Measurements from ENCODE around the gene MAP4. TPM values are rescaled to one million over a fixed set of nuclear protein-coding genes. Genes with fewer than 3 reads are reported as not detected.

MAP4 gene
- total and polyA plus RNA-seq, 2 donors (not counting 3 experiments of a cell fraction or from before 2014, with no cell fraction given) = 121 to 290 TPM

GRCh38 chr3:47865192-47865591 is 151.0 kb downstream of the MAP4 start:
- H3K79me2 ChIP-seq (ENCODE audit: control insufficient read depth, insufficient read depth, low read length) = no peaks in the 10 kb centered on the region
- H3K27ac ChIP-seq (ENCODE audit: insufficient read depth, low read depth, low read length) = no peak overlapping the region
- no TSS peak for BruUV-seq (replicated peaks)
- DNase-seq (ENCODE audit: low read depth, low spot score) = no peak
- intact Hi-C loops (cut with micrococcal nuclease) = no loop called here
- POLR2A ChIA-PET = no interaction called here
- TF ChIP-seq GATA2 (IDR thresholded peaks at IDR 0.05; ENCODE audit: insufficient read depth, insufficient read length, low read depth, low read length) (no peak), JUN (IDR thresholded peaks at IDR 0.05; ENCODE audit: borderline replicate concordance, insufficient read depth, insufficient read length, low read depth) (no peak), FOS (IDR thresholded peaks at IDR 0.05; ENCODE audit: borderline replicate concordance, insufficient read depth, low read length) (no peak), POLR2A (IDR thresholded peaks at IDR 0.05; ENCODE audit: low read depth, low read length) (no peak)
- H3K27me3 ChIP-seq (ENCODE audit: control insufficient read depth in 2 of 2, insufficient read depth in 2 of 2, low read length in 2 of 2) = no peaks in the 10 kb centered on the region
- no peaks in the 10 kb centered on the region for H3K9me1 ChIP-seq (replicated peaks; ENCODE audit: control insufficient read depth, extremely low read depth, insufficient read depth, low read length)
- no peak overlapping the region for H3K9ac ChIP-seq (replicated peaks; ENCODE audit: extremely low read depth, insufficient read depth, low read length)
- peaks cover 13 to 38% of the 10 kb centered on the region in 2 experiments for H3K36me3 ChIP-seq (ENCODE audit: control insufficient read depth in 2 of 2, extremely low read depth in 1 of 2, insufficient read depth in 2 of 2, low read length in 2 of 2)
- peak; percentile 12 for FAIRE-seq
- no peak overlapping the region for H3K4me2 ChIP-seq (ENCODE audit: insufficient read depth, low read length)
- no peaks in the 10 kb centered on the region for H3K4me1 ChIP-seq (ENCODE audit: control insufficient read depth, extremely low read depth, insufficient read depth, low read length)
- dilution Hi-C loops (cut with MboI; ENCODE audit: extremely low pct_ligation_motif_present, low sequenced_read_pairs) = no loop called here
- H3K4me3 ChIP-seq (replicated peaks in 1 of 3; ENCODE audit: insufficient read depth in 1 of 3, low read depth in 1 of 3, low read length in 3 of 3) = no peak overlapping the region
- no peak overlapping the region for H2AFZ ChIP-seq (ENCODE audit: low read depth, low read length)
- CTCF ChIA-PET = interaction anchor here (0.8 to 3.5 kb wide), 7 partner anchors 8 to 293 kb away, joined by 3 to 24 read pairs (median 6); no protein-coding TSS in a partner anchor
- no peaks in the 10 kb centered on the region for H3K9me3 ChIP-seq (replicated peaks; ENCODE audit: control insufficient read depth, insufficient read depth, low read length)
- H4K20me1 ChIP-seq (replicated peaks; ENCODE audit: control insufficient read depth, extremely low read depth, insufficient read depth, low read length) = no peaks in the 10 kb centered on the region

- BruUV-seq (replicated peaks) = no TSS peak
- Histone ChIP-seq H2AFZ (ENCODE audit: low read depth, low read length) (no peak overlapping the region), H3K4me1 (ENCODE audit: control insufficient read depth, extremely low read depth, insufficient read depth, low read length) (no peaks in the 10 kb centered on the region), H3K4me2 (ENCODE audit: insufficient read depth, low read length) (no peak overlapping the region), H3K4me3 (replicated peaks in 1 of 3; ENCODE audit: insufficient read depth in 1 of 3, low read depth in 1 of 3, low read length in 3 of 3) (no peak overlapping the region), H3K36me3 (ENCODE audit: control insufficient read depth in 2 of 2, extremely low read depth in 1 of 2, insufficient read depth in 2 of 2, low read length in 2 of 2) (peaks cover 14 to 30% of the 10 kb centered on the region in 2 experiments), H3K79me2 (ENCODE audit: control insufficient read depth, insufficient read depth, low read length) (no peaks in the 10 kb centered on the region), H3K27ac (ENCODE audit: insufficient read depth, low read depth, low read length) (no peak overlapping the region), H3K9ac (replicated peaks; ENCODE audit: extremely low read depth, insufficient read depth, low read length) (no peak overlapping the region), H3K9me3 (replicated peaks; ENCODE audit: control insufficient read depth, insufficient read depth, low read length) (no peaks in the 10 kb centered on the region), H3K27me3 (ENCODE audit: control insufficient read depth in 2 of 2, insufficient read depth in 2 of 2, low read length in 2 of 2) (no peaks in the 10 kb centered on the region), H3K9me1 (replicated peaks; ENCODE audit: control insufficient read depth, extremely low read depth, insufficient read depth, low read length) (no peaks in the 10 kb centered on the region), H4K20me1 (replicated peaks; ENCODE audit: control insufficient read depth, extremely low read depth, insufficient read depth, low read length) (no peaks in the 10 kb centered on the region)
- TF ChIP-seq CTCF (IDR thresholded peaks at IDR 0.05; ENCODE audit: extremely low read depth in 1 of 2, insufficient read depth in 1 of 2, low read depth in 1 of 2, low read length in 2 of 2) (no peak), MYC (IDR thresholded peaks at IDR 0.05; ENCODE audit: low read depth, low read length) (no peak), MAX (IDR thresholded peaks at IDR 0.05; ENCODE audit: insufficient read depth, insufficient read length) (no peak), GATA2 (IDR thresholded peaks at IDR 0.05; ENCODE audit: insufficient read depth, insufficient read length, low read depth, low read length) (no peak), POLR2AphosphoS5 (IDR thresholded peaks at IDR 0.05; ENCODE audit: insufficient read depth, low read depth, low read length) (no peak), JUN (IDR thresholded peaks at IDR 0.05; ENCODE audit: borderline replicate concordance, insufficient read depth, insufficient read length, low read depth) (no peak), FOS (IDR thresholded peaks at IDR 0.05; ENCODE audit: borderline replicate concordance, insufficient read depth, low read length) (no peak), EZH2 (IDR thresholded peaks at IDR 0.05; ENCODE audit: borderline replicate concordance, low read depth, low read length, severe bottlenecking) (no peak), POLR2A (IDR thresholded peaks at IDR 0.05; ENCODE audit: low read depth, low read length) (no peak)
- dilution Hi-C loops (cut with MboI; ENCODE audit: extremely low pct_ligation_motif_present, low sequenced_read_pairs) = no loop called here
- FAIRE-seq (no peak), DNase-seq (ENCODE audit: low read depth, low spot score) (no peak)
- ChIA-PET CTCF (interaction anchor here (1.2 to 3.5 kb wide), 3 partner anchors 9 to 288 kb away, joined by 6 to 24 read pairs (median 9); no protein-coding TSS in a partner anchor), POLR2A (interaction anchor here (0.7 kb wide), 1 partner anchor 18 kb away, joined by 5 read pairs; no protein-coding TSS in a partner anchor)
- intact Hi-C loops (cut with micrococcal nuclease) = no loop called here
These were observed 152.7 kb downstream of the MAP4 start for GRCh38 chr3:47863391-47864128.

Measured in endothelial cell of umbilical vein (primary cell).